A549 (cell line): ENCODE data around the gene SUGP1. TPM values are rescaled to one million over a fixed set of nuclear protein-coding genes. Genes with fewer than 3 reads are reported as not detected.

ENCODE experiments used
- ATAC-seq, 2 experiments: fragments of 200-7000 bp in 1 of 2; fragments of >200 bp in 1 of 2; cut with Nextera tagmentation in 1 of 2; cut with Tn5 transposase in 1 of 2; 3 replicates each; pipeline versions ENCODE4 v1.8.0 to v1.9.1; 2018 to 2020; ENCODE audit warnings: mild to moderate bottlenecking in 1 of 2, moderate library complexity in 1 of 2
- CTCF ChIA-PET: fragments of 300-600 bp; sonication (Branson Sonifier 250); formaldehyde crosslinking; extraction: SDS; loops from one replicate; lab custom pipeline; 2021; ENCODE audit warnings: antibody characterized with exemption, inconsistent platforms; lab: Yijun Ruan, JAX
- POLR2A ChIA-PET: fragments of 350-600 bp; formaldehyde crosslinking; extraction: SDS; loops from one replicate; lab custom pipeline; 2021; ENCODE audit warnings: antibody characterized with exemption, inconsistent platforms; lab: Yijun Ruan, JAX
- DNase-seq, 2 experiments: peaks; one replicate each; pipeline versions ENCODE4 v3.0.0 to v3.0.0-alpha.2; 2011 to 2016; ENCODE audit warnings: low read depth in 1 of 2, low spot score in 1 of 2
- FAIRE-seq: peaks from 2 replicates; lab custom pipeline; 2011; peaks lifted over from hg19 to GRCh38; lab: Jason Lieb, UNC
- H3K27ac ChIP-seq, 2 experiments: fragments of >200 bp; sonication (Bioruptor Twin); formaldehyde crosslinking; 3 replicates each; pipeline ENCODE4 v1.5.1; 2016 to 2017
- H3K4me1 ChIP-seq: fragments of >200 bp; sonication (Bioruptor Twin); formaldehyde crosslinking; 3 replicates; pipeline ENCODE4 v1.6.1; 2016
- H3K4me2 ChIP-seq: fragments of >200 bp; sonication (Bioruptor Twin); formaldehyde crosslinking; 3 replicates; pipeline ENCODE4 v1.6.1; 2016
- H3K4me3 ChIP-seq: fragments of >200 bp; sonication (Bioruptor Twin); formaldehyde crosslinking; 3 replicates; pipeline ENCODE4 v1.5.1; 2016
- H3K9me3 ChIP-seq: fragments of >200 bp; sonication (Bioruptor Twin); formaldehyde crosslinking; 3 replicates; pipeline ENCODE4 v1.6.1; 2016
- FOXS1 ChIP-seq: fragments of 250-450 bp; sonication (Bioruptor Pico); IDR thresholded peaks from 2 replicates; pipeline ENCODE4 v1.5.0; 2020; ENCODE audit warnings: mild to moderate bottlenecking, moderate library complexity
- HDAC2 ChIP-seq: fragments of 200-600 bp; sonication (generic); IDR thresholded peaks from 2 replicates; pipeline ENCODE4 v1.6.1; 2016
- JUNB ChIP-seq: fragments of >200 bp; sonication (Bioruptor Twin); formaldehyde crosslinking; IDR thresholded peaks from 2 replicates; pipeline ENCODE4 v1.6.1; 2016
- MAFK ChIP-seq: fragments of 450-650 bp; IDR thresholded peaks from 2 replicates; pipeline ENCODE4 v1.6.1; 2014; ENCODE audit not compliant: partially characterized antibody
- MAX ChIP-seq: IDR thresholded peaks from 2 replicates; pipeline ENCODE4 v1.6.1; 2012
- NR3C1 ChIP-seq: fragments of >200 bp; sonication (Bioruptor Twin); formaldehyde crosslinking; IDR thresholded peaks from 3 replicates; pipeline ENCODE4 v1.6.1; 2017
- PHF8 ChIP-seq: fragments of 200-600 bp; sonication (generic); IDR thresholded peaks from 2 replicates; pipeline ENCODE4 v1.6.1; 2016; ENCODE audit warnings: low read depth, mild to moderate bottlenecking, antibody characterized with exemption, moderate library complexity, borderline replicate concordance
- TP53 ChIP-seq: fragments of 250-450 bp; sonication (Bioruptor Pico); IDR thresholded peaks from 2 replicates; pipeline ENCODE4 v1.5.0; 2021; ENCODE audit warnings: mild to moderate bottlenecking, moderate library complexity
- ZC3H11A ChIP-seq: fragments of 450-650 bp; IDR thresholded peaks from 2 replicates; pipeline ENCODE4 v1.6.1; 2014; ENCODE audit warnings: antibody characterized with exemption, mild to moderate bottlenecking
- ZNF302 ChIP-seq: fragments of 250-450 bp; sonication (Bioruptor Pico); IDR thresholded peaks from 2 replicates; pipeline ENCODE4 v1.9.0; 2021; ENCODE audit warnings: inconsistent platforms, mild to moderate bottlenecking, moderate library complexity
- WGBS: methylation state at CpG from one replicate; pipeline ENCODE4 v1.1.6; 2017; ENCODE audit errors: missing lambda C conversion rate; 5-methylcytosine and 5-hydroxymethylcytosine counted together
- polyA plus RNA-seq, 4 experiments: library from polyadenylated mRNA; depleted of rRNA in 3 of 4; stranded (reverse); fragments of >200 nt; fragmentation: RNase III in 1 of 4; extraction: RNeasy Plus Mini Kit Qiagen cat#74134 plus additional on column Dnase treatment in 1 of 4; gene quantifications; 2 replicates in 3 of 4; 3 replicates in 1 of 4; pipeline ENCODE4 v1.2.3, GENCODE V29; 2011 to 2017
- TF ChIP-seq, protein P1 (sequence below): fragments of >200 bp; sonication (Bioruptor Twin); formaldehyde crosslinking; IDR thresholded peaks from 3 replicates; pipeline ENCODE4 v1.5.1; 2016
- TF ChIP-seq, protein P2 (sequence below): fragments of 150-350 bp; IDR thresholded peaks from 2 replicates; pipeline ENCODE4 v1.6.1; 2014; ENCODE audit warnings: low read depth, mild to moderate bottlenecking, low read length

The SUGP1 gene
- polyA plus RNA-seq, 2 of the 4 experiments (the other 2 are of a cell fraction) = 21.9 to 30.0 TPM

- no peaks in the 10 kb centered on the region for H3K9me3 ChIP-seq
- TF ChIP-seq ZNF302 (no peak), FOXS1 (CRISPR knock-in tag) (no peak), NR3C1 (no peak), MAX (no peak), MAFK (no peak), ZC3H11A (no peak)
- TF ChIP-seq, all 56 proteins: peak for 0
- ChIA-PET CTCF (interaction anchor here (1.5 to 4.5 kb wide), 3 partner anchors 12 to 15 kb away, joined by 3 to 22 read pairs (median 8); no protein-coding TSS in a partner anchor), POLR2A (no interaction called here)
- WGBS = 94% methylated on average over 4 of the region's 8 CpGs
- Histone ChIP-seq H3K4me3 (no peak overlapping the region), H3K4me2 (no peak overlapping the region), H3K27ac (no peak overlapping the region), H3K4me1 (no peaks in the 10 kb centered on the region)
- ATAC-seq = no peak
- no peak for DNase-seq
- no peak for FAIRE-seq
These were observed 7.4 kb upstream of the SUGP1 start for GRCh38 chr19:19327672-19328071.

DNA sequence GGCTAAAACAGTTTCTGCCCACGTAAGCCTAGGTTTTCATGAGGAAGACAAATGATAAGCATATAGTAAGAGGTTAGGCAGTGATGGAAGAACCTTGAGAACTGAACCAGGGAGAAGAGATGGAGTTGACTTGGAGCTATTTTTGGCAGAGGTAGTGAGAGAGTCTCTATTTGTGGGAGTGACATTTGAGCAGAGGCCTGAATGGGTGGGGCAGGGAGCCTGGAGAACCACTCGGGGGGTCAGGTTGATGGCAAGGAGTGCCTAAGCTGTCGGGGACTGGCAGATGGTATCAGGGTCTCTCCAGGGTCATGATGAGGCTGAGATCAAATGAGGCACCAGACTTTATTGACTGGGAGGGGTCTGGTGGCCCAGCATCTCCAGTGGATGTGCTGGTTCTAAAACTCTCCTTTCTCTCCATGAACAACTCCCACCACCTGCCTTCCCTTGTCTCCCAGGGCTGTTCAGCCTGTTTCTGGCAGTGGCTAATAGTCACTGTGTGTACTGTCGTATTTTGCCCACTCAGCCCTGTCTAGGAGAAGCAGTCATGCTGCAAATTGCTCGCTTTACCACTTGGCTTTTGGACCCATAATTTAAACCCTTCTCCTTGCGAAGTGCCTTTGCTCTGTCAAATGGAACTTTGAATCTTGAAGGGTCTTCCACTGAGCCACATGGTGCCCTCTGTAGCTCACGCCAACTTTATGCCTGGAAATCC, 3.9 kb upstream of the SUGP1 start:
- Histone ChIP-seq H3K4me1 (peaks cover 8% of the 10 kb centered on the region), H3K9me3 (no peaks in the 10 kb centered on the region), H3K27ac (no peak overlapping the region)
- ChIA-PET CTCF (interaction anchor here (1.0 to 4.5 kb wide), 3 partner anchors 18 to 100 kb away, joined by 3 to 22 read pairs (median 3); no protein-coding TSS in a partner anchor), POLR2A (no interaction called here)
- DNase-seq (no peak), ATAC-seq (no peak)
- TF ChIP-seq TP53 (no peak), FOXS1 (CRISPR knock-in tag) (no peak), JUNB (no peak)
- TF ChIP-seq, protein P1, sequence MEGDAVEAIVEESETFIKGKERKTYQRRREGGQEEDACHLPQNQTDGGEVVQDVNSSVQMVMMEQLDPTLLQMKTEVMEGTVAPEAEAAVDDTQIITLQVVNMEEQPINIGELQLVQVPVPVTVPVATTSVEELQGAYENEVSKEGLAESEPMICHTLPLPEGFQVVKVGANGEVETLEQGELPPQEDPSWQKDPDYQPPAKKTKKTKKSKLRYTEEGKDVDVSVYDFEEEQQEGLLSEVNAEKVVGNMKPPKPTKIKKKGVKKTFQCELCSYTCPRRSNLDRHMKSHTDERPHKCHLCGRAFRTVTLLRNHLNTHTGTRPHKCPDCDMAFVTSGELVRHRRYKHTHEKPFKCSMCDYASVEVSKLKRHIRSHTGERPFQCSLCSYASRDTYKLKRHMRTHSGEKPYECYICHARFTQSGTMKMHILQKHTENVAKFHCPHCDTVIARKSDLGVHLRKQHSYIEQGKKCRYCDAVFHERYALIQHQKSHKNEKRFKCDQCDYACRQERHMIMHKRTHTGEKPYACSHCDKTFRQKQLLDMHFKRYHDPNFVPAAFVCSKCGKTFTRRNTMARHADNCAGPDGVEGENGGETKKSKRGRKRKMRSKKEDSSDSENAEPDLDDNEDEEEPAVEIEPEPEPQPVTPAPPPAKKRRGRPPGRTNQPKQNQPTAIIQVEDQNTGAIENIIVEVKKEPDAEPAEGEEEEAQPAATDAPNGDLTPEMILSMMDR = no peak
- TF ChIP-seq, all 56 proteins: peak for 0
- no peak for FAIRE-seq
- H3K4me3 ChIP-seq = no peak overlapping the region
- H3K4me2 ChIP-seq = no peak overlapping the region
- 93% methylated on average over 7 of the region's 7 CpGs for WGBS

DNA sequence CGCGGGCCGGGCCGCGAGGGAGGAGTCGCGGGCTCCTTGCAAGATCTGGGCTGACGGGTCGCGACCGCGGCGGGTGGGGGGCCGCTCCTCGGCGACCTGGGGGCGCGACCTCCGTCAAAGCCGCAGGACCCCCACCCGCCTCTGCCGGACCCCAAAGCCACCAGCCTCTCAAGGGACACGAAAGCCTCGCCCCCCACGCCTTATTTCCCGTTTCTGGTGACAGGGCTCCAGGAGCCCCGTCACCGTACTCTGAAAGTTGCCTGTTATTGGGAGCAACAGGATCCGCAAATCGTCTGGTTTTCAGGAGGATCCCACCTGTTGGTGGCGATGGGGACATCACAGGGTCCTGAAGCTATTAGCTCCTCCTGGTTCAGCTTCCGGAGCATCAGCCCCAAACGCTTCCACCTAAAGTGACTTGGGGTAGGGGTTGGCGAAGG, 850 bp upstream of the SUGP1 start:
- Histone ChIP-seq H3K4me1 (peaks cover 13% of the 10 kb centered on the region), H3K4me3 (peak overlapping the region; percentile 90), H3K4me2 (peak overlapping the region; percentile 90), H3K27ac (peak overlapping the region; percentile 81 to 100), H3K9me3 (no peaks in the 10 kb centered on the region)
- 5% methylated on average over 10 of the region's 34 CpGs for WGBS
- ATAC-seq = peak in 1 of 2 experiments; percentile 14; a peak in 1 of 6 replicates
- POLR2A ChIA-PET = no interaction called here
- CTCF ChIA-PET = interaction anchor here (0.6 to 1.2 kb wide), 4 partner anchors 22 to 147 kb away, joined by 3 read pairs; no protein-coding TSS in a partner anchor
- DNase-seq = peak; percentile 20 to 27
- TF ChIP-seq, protein P2, sequence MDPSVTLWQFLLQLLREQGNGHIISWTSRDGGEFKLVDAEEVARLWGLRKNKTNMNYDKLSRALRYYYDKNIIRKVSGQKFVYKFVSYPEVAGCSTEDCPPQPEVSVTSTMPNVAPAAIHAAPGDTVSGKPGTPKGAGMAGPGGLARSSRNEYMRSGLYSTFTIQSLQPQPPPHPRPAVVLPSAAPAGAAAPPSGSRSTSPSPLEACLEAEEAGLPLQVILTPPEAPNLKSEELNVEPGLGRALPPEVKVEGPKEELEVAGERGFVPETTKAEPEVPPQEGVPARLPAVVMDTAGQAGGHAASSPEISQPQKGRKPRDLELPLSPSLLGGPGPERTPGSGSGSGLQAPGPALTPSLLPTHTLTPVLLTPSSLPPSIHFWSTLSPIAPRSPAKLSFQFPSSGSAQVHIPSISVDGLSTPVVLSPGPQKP = no peak
- no peak for TF ChIP-seq TP53
- FAIRE-seq = no peak

GRCh38 chr19:19319732-19320360, 463 bp downstream of the SUGP1 start:
- Histone ChIP-seq H3K4me1 (peaks cover 13% of the 10 kb centered on the region), H3K9me3 (no peaks in the 10 kb centered on the region), H3K4me3 (peak overlapping the region; percentile 90)
- peak; percentile 19; the same call in 1 of the 2 replicates for TF ChIP-seq PHF8
- no peak for TF ChIP-seq FOXS1 (CRISPR knock-in tag)
- TF ChIP-seq HDAC2 = no peak
- TF ChIP-seq, protein P1 = no peak
- TF ChIP-seq, all 56 proteins: peak for 1
- peak; percentile 14 to 16; a peak in 5 of 6 replicates for ATAC-seq
- FAIRE-seq = no peak
- peak overlapping the region; percentile 81 to 100 for H3K27ac ChIP-seq
- POLR2A ChIA-PET = no interaction called here
- CTCF ChIA-PET = no interaction called here
- peak overlapping the region; percentile 79 for H3K4me2 ChIP-seq
- WGBS = 8% methylated on average over 28 of the region's 32 CpGs
- DNase-seq = no peak
